NCI-H69 (cell line): Measurements from ENCODE around the gene CAMTA1.

ENCODE experiments used
- DNase-seq: peaks from one replicate; lab custom pipeline; 2025; lab: John Stamatoyannopoulos, UW

Gene CAMTA1

DNA sequence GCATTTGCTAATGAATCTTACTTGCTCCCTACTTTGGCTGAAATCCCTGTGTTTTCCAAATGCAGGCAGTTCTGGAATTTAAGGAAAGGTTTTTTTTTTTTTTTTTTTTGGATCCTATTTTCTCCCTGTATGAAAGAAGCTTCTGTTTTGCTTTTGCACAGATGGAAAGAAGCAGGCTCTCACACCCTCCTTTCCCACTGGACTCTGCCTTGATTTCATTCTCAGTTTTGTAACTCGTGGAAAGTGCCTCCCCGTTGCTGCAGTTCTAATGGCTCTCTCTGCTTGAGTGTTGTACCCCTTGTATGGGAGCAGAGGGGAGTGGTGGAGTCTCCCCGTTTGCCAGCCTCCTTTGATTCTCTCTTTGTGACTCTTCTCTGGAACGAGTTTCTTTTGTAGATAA is 291.9 kb downstream of the CAMTA1 start:
- no peak for DNase-seq

DNA sequence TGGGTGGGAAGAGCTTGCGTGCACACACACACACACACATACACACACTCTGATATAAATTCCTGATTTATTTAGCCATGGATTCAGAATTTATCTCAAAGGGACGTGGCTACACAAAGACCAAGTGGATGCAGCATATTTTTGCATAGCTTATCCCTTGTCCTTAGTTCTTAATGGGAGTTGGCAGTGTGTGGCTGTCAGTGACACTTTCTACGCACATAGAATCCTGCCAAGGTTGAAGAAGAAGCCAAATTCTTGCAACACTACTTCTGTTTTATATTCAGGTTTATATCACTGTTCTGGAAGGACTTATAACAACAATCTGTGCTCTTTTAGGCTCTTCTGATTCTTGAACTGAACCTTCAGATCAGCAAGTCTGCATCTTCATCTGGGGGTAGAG is 292.7 kb downstream of the CAMTA1 start:
- DNase-seq, result no peak

DNA sequence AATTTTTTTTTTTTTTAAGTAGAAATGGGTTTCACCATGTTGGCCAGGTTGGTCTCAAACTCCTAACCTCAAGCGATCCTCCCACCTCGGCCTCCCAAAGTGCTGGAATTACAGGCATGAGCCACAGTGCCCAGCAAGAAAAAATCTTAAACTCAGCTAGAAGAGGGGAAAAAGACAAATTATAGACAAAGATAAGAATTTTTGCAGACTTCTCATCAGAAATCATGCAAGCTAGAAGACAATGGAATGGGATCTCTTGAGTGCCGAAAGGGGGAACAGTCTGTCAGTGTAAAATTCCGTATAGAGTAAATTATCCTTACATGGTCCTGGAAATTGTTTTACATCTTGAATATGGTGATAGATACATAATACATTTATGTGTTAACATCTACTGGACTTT is 294.4 kb downstream of the CAMTA1 start:
- DNase-seq, result no peak

DNA sequence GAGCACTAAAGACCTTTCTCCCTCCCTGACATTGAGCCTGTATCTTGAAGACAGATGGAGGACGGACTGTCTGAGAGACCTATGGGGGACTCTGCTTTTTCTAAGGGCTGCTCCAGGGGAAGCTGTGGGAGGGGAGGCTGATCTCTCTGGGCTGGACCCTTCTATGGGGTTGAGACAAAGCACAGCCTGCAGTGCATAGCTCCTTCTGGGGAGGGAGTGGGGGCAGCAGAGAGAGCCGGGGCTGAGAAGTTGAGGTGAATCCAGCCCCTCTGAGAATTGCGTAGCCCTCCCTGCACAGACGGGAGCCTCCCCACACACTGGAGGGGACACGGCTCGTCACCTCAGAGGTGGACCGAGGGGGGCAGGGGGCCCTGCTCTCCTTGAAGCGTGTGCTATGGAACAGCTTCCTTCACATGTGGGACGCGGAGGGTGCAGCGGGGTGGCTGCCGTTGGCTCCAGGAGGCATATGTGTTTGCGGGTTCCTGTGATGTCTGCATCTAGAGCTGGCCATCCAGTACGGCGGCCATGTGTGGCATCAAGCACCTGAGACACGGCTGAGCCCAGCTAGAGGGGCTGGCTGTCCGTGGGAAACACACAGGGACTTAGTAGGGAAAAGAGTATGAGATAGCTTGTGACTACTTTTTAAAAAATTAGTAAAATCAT is 299.1 kb downstream of the CAMTA1 start:
- no peak for DNase-seq

DNA sequence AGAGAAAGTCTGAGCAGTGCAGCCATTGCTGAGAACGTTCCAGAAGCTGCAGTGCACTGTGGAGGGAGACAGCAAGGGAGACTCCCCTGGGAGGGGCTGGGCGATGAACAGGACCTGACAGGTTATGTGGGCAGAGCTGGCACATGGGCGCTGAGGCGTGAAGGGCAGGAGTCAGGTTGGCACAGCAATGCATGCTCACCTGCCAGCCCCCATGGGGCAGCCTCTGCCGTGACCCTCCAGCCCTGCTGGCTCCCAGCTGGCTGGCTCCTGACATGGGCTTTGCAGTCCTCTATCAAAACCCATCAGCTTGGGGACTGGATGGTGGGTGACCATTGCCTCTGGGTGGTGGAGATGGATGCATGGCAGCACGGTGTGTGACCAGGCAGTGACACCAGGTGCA is 300.3 kb downstream of the CAMTA1 start:
- peak; percentile 6 for DNase-seq

DNA sequence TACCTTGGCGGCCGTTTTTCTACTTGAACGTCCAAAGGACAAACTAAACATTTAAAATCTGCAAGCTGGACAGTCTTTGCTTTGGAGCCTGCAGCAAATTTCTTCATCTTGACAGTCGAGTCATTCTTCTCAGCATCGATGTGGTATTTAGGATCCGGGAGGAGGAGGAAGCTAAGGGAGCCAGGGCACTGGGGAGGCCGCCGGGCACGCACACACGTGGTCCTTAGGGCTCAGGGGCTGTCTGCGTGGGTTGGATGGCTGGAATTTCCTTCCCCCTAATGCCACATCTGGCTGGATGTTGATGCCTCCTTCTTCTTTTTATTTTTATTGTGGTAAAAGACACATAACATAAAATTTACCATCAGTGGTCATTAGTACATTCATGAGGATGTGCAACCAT is 300.9 kb downstream of the CAMTA1 start:
- no peak for DNase-seq

DNA sequence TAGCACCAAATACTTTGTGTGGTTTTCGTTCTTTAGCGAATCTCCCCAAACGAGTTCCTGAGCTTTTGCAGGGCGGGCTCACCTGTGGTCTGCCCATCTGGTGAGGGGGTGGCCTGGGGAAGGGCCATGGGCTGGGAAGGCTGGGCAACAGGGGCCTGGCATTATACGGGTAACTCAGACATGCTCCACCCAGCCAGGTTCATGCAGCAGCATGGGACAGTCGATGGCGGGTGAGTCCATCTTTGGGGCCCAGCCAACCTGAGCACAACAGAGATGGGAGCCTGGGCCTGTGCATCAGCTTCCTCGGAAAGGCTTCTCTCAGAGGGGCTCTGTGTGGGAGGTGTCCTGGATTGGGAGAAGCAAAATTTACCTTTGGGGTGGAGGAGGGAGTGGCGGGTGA is 302.6 kb downstream of the CAMTA1 start:
- no peak for DNase-seq

DNA sequence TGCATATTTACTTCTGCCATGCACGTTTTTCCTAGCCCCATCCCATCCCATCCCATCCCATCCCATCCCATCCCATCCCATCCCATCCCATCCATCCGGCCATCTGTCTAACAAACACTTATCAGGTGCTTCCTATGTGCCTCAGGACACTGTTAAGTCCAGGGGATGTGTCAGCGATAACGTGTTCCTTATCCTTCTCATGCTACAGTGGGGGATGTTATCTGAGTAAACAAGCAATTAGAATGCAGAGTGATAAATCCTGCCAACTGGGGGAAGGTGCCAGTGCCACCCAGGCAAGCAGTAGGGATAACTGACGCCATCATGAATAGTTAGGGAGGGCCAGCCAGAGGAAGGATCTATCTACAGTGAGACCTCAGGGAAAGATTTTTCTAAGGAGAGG is 304.2 kb downstream of the CAMTA1 start:
- peak; percentile 40 for DNase-seq

DNA sequence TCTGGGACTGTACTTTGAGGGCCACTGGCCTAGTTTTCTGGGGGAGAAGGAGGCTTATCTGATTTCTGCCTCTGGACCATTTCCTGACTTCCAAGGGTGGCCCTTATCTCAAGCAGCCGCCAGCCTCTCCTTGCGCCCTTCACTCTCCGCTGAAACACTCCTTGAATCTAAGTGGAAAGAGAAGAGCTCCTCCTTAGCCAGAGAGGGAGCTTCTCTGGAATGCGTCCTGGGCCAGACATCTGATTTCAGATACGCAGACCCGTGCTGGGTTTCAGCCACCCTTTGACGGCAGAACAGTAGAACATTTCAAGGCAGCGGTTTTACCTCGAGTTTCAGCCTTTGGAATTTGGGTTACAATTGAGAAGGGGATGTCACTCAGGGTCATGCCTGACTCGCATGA is 308.0 kb downstream of the CAMTA1 start:
- no peak for DNase-seq

DNA sequence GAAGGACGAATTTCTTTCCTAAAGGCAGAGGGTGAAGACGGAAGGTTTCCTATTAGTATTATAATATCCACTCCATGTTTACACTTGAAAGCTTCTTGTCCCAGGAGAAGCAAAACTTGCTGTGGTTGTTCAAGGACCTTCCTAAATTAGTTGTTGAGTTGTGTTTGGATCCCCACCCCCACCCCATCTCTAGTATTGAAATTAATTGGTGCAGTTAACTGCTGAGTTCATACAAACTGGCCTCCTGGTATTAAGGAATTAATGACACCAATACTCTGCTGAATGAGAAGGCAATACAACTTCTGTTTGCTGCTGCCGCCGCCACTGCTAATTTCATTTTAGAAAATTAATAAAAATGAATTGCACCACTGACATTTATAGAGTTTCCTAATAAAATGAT is 308.8 kb downstream of the CAMTA1 start:
- DNase-seq, result no peak

DNA sequence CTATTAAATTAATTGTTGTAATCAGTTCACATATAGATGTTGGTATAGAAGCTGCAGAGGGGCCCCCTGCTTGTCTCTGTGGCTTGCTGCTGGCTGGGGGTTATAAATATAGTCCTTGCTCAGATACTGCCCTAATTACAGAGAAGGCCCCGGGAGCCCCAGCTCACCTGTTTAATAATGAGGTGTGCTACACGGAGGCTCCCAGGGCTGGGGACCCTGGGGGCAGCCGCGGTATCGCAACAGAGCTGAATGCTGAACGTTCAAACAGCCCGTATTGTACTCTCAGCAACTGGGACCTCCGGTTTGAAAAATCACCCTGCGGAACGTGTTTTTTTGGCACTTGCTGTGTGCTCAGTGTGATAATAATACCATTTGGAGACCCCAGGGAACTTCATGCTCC is 309.3 kb downstream of the CAMTA1 start:
- no peak for DNase-seq

DNA sequence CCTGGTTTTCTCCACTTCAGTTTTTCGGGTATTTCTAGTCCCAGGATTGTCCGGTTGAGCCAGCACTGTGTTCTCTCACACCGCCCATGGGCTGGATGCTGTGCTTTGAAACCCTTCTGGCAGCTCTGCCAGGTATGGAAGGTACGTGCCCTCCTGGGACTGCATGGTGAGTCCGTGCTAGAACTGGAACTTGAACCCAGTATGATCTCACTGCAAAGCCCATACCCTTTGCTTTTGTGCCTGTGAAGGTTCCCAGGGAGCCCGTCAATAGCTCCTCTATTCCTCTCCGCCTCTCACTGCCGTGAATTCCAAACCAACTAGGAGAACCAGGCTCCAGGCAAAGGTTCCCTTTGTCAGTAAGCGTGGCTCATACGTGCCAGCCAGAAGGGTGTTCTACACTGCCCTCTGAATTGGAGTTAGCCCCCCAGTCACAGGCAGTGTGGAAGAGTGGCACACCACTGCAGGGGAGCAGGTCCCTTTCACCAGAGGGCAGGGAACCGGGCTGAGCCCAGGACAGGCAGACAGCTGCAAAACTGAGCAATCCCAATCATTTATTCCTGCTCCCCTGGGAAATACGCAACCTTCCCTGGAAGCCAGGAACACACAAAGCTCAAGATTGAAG is 310.2 kb downstream of the CAMTA1 start:
- no peak for DNase-seq

DNA sequence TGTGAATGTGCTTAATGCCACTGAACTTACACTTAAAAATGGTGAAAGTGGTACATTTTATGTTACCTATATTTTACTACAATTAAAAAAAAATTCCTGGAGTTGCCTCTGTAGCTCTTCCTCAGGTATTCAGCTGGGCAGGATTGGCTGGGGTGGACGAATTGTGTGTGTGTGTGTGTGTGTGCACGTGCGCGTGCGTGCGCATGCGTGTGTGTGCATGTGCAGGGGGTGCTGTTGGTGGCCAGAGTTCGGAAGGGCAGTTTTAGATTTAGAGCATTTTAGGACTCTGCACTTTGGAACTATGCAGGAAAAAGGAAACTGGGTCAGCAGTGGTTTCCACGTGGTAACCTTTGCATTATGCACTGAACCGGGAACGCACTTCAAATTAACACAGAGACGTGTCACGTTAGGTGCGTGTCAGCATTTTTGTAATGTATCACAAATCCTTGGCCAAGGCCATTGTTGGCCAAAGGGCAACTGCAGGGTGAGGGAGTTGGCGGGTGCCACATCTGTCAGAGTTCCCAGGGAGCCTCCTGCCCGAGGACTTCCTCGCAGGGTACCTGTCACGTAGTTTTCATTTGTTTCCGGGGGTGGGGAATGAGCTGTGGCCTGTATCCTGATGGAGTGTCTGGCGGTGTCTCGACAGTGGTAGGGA is 312.8 kb downstream of the CAMTA1 start:
- no peak for DNase-seq

DNA sequence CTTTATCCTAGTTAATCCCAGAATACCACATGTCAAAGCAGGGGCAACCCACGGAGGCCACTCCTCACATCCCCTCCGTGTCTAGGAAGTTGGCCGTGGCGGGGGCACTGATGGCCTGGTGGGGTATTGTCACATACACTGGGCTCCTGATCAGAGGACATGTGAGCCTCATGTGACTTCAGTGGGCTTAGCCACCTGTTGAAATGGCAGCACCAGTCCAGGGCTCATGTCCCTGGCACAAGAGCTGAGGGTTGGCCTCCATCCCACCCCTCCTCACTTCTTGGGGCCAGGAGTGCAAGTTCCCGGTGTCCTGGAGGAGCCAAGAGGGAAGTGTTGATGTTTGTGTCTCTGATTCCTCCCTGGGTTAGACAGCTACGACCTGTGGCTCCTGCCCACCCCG is 313.4 kb downstream of the CAMTA1 start:
- no peak for DNase-seq

DNA sequence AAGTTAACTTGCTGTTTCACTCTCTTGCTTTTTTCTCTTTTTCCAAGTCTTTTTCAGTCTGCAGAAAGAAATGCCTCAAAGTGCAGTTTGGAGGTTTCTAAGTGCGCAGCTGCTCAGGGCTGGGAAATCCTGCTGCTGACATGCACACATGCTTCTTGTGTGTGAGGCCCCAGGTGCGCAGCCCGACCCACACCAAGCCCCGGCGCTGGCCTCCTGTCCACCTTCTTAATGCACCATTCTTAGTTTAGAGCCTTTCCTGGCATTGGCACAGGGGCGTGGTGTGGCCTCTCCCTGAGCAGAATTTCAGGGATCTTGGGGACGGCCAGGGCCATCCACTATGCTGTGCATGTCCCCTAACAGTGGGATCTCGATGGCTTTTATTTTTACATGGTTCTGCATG is 315.2 kb downstream of the CAMTA1 start:
- DNase-seq, result no peak

DNA sequence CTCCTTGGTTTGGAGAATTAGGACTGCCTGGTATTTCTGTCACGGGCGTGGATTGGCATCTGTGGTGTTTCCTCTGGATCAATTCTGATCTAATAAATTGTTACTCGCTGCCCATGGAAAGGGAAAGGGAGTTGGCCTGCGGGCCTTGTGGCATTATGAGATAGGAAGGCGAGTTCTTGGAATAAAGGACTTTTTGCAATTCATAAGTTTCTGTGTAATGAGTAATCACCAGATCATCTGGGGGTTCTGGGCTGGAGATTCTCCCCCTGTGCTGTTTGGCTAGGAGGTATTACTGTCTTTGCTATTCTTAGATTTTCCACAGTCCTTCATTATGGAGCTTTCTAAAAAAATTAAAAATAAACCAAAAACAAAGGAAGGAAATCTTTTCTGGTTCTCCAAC is 315.9 kb downstream of the CAMTA1 start:
- DNase-seq, result no peak

DNA sequence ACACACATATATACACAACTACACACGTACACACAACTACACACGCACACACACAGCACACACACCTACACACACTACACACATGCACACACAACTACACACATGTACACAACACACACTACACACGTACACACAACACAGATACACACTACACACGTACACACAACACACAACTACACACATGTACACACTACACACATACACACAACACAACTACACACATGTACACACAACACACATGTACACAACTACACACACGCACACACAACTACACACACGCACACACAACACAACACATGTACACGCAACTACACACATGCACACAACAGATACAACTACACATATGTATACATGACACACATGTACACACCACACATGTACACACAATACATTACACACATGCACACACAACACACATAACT is 318.1 kb downstream of the CAMTA1 start:
- no peak for DNase-seq

DNA sequence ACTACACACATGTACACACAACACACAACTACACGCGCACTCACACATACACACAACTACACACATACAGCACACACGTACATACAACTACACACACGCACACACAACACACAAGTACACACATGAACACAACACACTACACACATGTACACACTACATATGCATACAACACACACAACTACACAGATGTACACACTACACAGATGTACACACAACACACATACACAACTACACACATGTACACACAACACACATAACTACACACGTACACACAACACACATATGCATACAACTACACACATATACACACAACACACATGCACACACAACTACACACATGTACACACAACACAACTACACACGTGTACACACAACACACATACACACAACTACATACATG is 318.6 kb downstream of the CAMTA1 start:
- no peak for DNase-seq

DNA sequence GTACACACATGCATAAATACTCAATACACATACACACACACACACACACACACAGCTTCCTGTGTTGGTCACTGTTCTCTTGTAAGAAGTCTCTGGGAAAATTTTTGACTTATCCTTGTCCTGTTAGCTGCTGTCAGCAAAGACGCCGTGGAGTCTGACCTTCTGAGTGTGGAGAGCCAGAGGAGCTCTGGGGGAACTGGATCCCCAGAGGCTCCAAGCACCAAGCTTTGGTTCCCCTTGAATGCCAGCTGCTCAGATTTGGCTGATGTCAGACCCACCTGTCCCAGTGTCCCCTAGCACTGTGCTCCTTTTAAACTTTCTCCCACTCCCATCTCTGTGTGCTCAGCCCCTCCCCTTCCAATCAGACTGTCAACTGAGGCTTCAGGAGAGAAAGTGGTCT is 319.1 kb downstream of the CAMTA1 start:
- no peak for DNase-seq

DNA sequence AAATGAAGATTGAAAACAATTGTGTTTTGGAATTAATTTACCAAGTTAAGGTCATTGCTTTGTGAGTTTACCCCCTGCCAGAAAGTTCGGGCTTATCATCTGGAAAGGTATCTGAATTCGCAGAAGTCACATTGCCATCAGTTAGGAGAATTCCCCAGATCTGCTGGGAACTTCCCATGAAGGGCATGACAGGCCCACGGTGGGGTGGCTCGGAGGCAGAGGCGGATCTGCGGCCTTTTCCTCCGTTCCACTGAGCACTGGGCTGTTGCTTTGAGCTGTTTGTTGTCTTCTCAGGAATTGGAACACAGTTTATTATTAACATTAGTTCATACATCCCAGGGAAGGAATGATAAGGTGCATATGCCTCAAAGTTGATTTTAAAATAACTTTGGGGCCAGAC is 320.0 kb downstream of the CAMTA1 start:
- DNase-seq, result no peak

DNA sequence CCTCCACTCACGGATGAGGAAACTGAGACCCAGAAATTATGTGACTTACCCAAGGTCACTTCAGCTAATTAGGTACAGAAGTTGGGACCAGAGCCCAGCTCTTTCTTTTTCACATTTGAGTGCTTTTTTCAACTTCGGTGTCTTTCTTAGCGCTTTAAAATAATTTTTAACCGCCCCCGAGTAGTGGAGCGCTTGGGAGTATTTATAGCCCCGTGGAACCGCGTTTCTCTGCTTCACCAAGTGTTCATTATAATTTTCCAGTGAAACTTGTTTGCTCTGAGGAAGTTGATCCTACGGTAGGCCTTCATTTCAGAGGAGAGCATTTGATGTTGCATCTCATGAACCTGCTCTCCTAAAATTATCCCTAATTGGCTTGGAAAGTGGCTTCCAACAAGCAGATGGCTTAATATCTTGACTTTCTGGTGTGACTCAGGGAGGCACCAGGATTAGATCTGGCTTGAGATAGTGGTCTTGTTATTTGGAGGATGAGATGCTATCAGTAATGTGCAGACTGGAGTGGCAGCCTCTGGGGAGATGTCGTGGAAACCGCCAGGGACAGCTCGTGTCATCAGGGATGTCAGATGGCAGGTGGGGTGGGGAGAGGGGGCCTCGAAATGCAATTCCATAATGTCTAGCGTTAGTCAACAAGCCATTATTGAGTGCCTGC is 321.3 kb downstream of the CAMTA1 start:
- no peak for DNase-seq

DNA sequence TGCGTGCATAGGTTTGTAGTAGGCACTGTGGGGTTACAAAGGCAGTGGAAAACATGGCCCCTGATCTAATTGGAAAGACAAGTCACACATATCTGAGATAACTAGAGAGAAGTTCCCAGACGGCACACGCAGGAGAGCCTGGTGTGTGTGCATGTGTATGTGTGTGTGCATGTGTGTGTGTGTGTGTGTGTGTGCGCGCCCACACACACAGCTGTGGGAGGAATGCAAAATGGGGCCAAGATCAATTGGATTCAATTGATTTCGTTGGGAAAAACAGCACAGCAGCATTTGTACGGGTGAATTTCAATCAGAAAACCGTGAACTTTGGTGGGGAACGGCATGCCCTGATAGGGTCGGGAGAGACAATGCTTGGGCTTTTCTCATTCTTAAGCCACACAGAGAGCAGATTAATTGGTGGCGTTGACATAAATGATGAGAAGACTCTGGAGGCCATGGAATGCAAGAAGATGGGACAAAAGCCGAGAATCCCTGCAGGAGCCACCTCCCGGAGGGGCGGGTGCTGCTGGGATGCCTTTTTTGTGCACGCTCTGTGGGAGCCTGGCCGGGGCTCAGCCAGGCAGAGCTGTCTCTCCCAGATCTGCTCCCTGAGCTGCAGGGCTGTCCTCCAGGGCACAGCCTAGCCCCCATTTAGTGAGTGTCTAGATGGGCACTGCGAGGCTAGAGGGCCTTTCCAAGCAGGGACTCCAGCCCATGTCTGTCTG is 322.0 kb downstream of the CAMTA1 start:
- no peak for DNase-seq

DNA sequence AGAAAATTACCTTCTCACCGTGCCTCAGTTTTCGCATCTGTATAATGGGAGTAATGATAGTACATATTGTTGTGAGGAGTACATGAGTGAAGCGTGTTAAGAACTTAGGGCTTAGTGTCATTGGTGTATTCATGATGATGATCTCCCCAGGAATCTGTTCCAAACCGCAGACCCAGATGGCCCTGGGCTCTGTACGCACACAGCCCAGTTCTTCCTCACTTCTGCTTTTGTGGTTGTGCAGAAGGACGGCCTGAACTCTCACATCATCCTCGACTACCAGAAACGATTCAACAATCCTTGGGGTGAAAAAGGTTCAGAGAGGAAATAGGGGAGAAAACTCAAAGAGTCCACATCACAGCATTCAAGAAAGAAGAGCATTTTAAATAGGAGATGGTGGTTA is 323.0 kb downstream of the CAMTA1 start:
- no peak for DNase-seq
